Effector CD8-positive, alpha-beta T cell (primary cell): ENCODE data around the gene BOLA3.
"Not testable (repeated sequence)": the region's sequence is repeated elsewhere in the genome, so short reads cannot be mapped to it uniquely, and the experiment has no call there.

Experiments
- DNase-seq: peaks from one replicate; lab custom pipeline; 2025; lab: John Stamatoyannopoulos, UW

Gene BOLA3

GRCh38 chr2:74102516-74102915, 45.2 kb downstream of the BOLA3 start:
- no peak for DNase-seq

- DNase-seq, result no peak
These were observed 46.0 kb downstream of the BOLA3 start for GRCh38 chr2:74101574-74102300.

GRCh38 chr2:74100254-74101216, 47.2 kb downstream of the BOLA3 start:
- no peak for DNase-seq

- DNase-seq, result no peak
These were observed 47.9 kb downstream of the BOLA3 start for GRCh38 chr2:74099835-74100234.

GRCh38 chr2:74099271-74099670, 48.4 kb downstream of the BOLA3 start:
- DNase-seq, result no peak

- DNase-seq, result no peak
These were observed 50.1 kb downstream of the BOLA3 start for GRCh38 chr2:74097574-74097973.

GRCh38 chr2:74096052-74096451, 51.7 kb downstream of the BOLA3 start:
- no peak for DNase-seq

GRCh38 chr2:74095632-74096031, 52.1 kb downstream of the BOLA3 start:
- no peak for DNase-seq

GRCh38 chr2:74094291-74094690, 53.4 kb downstream of the BOLA3 start:
- no peak for DNase-seq

GRCh38 chr2:74093840-74094239, 53.9 kb downstream of the BOLA3 start:
- no peak for DNase-seq

GRCh38 chr2:74093426-74093825, 54.3 kb downstream of the BOLA3 start:
- no peak for DNase-seq

GRCh38 chr2:74092275-74092674, 55.4 kb downstream of the BOLA3 start:
- no peak for DNase-seq

- no peak for DNase-seq
These were observed 56.3 kb downstream of the BOLA3 start for GRCh38 chr2:74091391-74091790.

- no peak for DNase-seq
These were observed 57.6 kb downstream of the BOLA3 start for GRCh38 chr2:74089816-74090745.

- not testable (repeated sequence) for DNase-seq
These were observed 59.0 kb downstream of the BOLA3 start for GRCh38 chr2:74088676-74089075.

- DNase-seq, result no peak
These were observed 60.0 kb downstream of the BOLA3 start for GRCh38 chr2:74087696-74088095.

GRCh38 chr2:74086021-74086420, 61.7 kb downstream of the BOLA3 start:
- no peak for DNase-seq
